Sigmoid colon (tissue), 7 donors: ENCODE data around the gene ZW10. TPM values are rescaled to one million over a fixed set of nuclear protein-coding genes. Genes with fewer than 3 reads are reported as not detected.

Experiments
- DNase-seq: peaks from one replicate; pipeline ENCODE4 v3.0.0-alpha.2; 2019
- H3K27ac ChIP-seq, 4 donors: fragments of 200-600 bp; sonication (generic); one replicate each; pipeline ENCODE4 v1.5.1; 2016 to 2019; ENCODE audit warnings: mild to moderate bottlenecking in 1 of 4
- H3K27me3 ChIP-seq, 3 donors: fragments of 200-600 bp; sonication (generic); one replicate each; pipeline ENCODE4 v1.5.1; 2019; ENCODE audit warnings: mild to moderate bottlenecking in 1 of 3
- H3K36me3 ChIP-seq, 4 donors: fragments of 200-600 bp; sonication (generic); one replicate each; pipeline ENCODE4 v1.5.1; 2016 to 2019
- H3K4me1 ChIP-seq, 4 donors: fragments of 200-600 bp; sonication (generic); one replicate each; pipeline ENCODE4 v1.5.1; 2017 to 2019
- H3K4me3 ChIP-seq, 4 donors: fragments of 200-600 bp; sonication (generic); one replicate each; pipeline ENCODE4 v1.5.1; 2017 to 2019; ENCODE audit warnings: mild to moderate bottlenecking in 2 of 4, moderate library complexity in 1 of 4
- H3K9me3 ChIP-seq, 4 donors: fragments of 200-600 bp in 3 of 4; sonication (generic) in 3 of 4; one replicate each; pipeline versions ENCODE4 v1.5.1 to v1.6.1; 2013 to 2019
- EP300 ChIP-seq, 4 donors: sonication (generic); formaldehyde crosslinking; IDR thresholded peaks; one replicate each; pipeline ENCODE4 v1.6.1; 2017; ENCODE audit warnings: antibody characterized with exemption in 4 of 4
- POLR2A ChIP-seq, 2 donors: fragments of 450-650 bp; IDR thresholded peaks; one replicate each; pipeline ENCODE4 v1.6.1; 2016; ENCODE audit warnings: antibody characterized with exemption in 2 of 2, mild to moderate bottlenecking in 2 of 2, moderate library complexity in 2 of 2
- POLR2AphosphoS5 ChIP-seq, 4 donors: sonication (generic); formaldehyde crosslinking; IDR thresholded peaks; one replicate each; pipeline ENCODE4 v1.6.1; 2017; ENCODE audit warnings: antibody characterized with exemption in 4 of 4
- WGBS, 2 donors: extraction: QIAGEN DNeasy Blood & Tissue Kit; methylation state at CpG; one replicate each; pipeline ENCODE4 v1.1.7; 2013; 5-methylcytosine and 5-hydroxymethylcytosine counted together
- intact Hi-C: fragments of 100-400 bp; cut with DNase I; formaldehyde crosslinking; loops from one replicate; pipeline ENCODE4 v1.15.1; 2023
- polyA plus RNA-seq, 3 donors: library from polyadenylated mRNA; stranded (reverse); fragments of 200-250 nt; gene quantifications; one replicate each; pipeline ENCODE4 v1.2.3, GENCODE V29; 2013
- total RNA-seq, 4 donors: library from RNA; depleted of rRNA; stranded (reverse); fragments of >200 nt; gene quantifications; one replicate each; pipeline ENCODE4 v1.1.0, GENCODE V29; 2016
- TF ChIP-seq, protein P1 (sequence below), 4 experiments: fragments of 450-650 bp in 3 of 4; fragments of 200-600 bp in 1 of 4; IDR thresholded peaks; one replicate each; pipeline ENCODE4 v1.5.1; 2016 to 2019; ENCODE audit warnings: antibody characterized with exemption in 4 of 4, mild to moderate bottlenecking in 3 of 4, moderate library complexity in 2 of 4
- donor health status: healthy with polysubstance abuse.
- donor health status: Bipolar disorder and iron deficiency.
- donor health status: healthy.

The ZW10 gene
- total and polyA plus RNA-seq, 7 donors, result 6.5 to 14.4 (median 9.8) TPM

- Histone ChIP-seq H3K4me1 (peaks cover 0 to 10% (median 9%) of the 10 kb centered on the region in 4 donors), H3K9me3 (no peaks in the 10 kb centered on the region), H3K27me3 (no peaks in the 10 kb centered on the region), H3K27ac (peak within 1 kb of the TSS in 1 of 4 donors; percentile 12), H3K4me3 (no peak within 1 kb of the TSS), H3K36me3 (no peaks in the 10 kb centered on the region)
- no peak for DNase-seq
- intact Hi-C loops, result loop anchor here (10.0 kb wide), 1 partner anchor 465 kb away; the partner anchor contains the start of gene TTC12
- TF ChIP-seq POLR2AphosphoS5 (IDR thresholded peaks at IDR 0.05) (no peak), EP300 (IDR thresholded peaks at IDR 0.05) (no peak), POLR2A (IDR thresholded peaks at IDR 0.05) (no peak)
- TF ChIP-seq, protein P1, sequence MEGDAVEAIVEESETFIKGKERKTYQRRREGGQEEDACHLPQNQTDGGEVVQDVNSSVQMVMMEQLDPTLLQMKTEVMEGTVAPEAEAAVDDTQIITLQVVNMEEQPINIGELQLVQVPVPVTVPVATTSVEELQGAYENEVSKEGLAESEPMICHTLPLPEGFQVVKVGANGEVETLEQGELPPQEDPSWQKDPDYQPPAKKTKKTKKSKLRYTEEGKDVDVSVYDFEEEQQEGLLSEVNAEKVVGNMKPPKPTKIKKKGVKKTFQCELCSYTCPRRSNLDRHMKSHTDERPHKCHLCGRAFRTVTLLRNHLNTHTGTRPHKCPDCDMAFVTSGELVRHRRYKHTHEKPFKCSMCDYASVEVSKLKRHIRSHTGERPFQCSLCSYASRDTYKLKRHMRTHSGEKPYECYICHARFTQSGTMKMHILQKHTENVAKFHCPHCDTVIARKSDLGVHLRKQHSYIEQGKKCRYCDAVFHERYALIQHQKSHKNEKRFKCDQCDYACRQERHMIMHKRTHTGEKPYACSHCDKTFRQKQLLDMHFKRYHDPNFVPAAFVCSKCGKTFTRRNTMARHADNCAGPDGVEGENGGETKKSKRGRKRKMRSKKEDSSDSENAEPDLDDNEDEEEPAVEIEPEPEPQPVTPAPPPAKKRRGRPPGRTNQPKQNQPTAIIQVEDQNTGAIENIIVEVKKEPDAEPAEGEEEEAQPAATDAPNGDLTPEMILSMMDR (IDR thresholded peaks at IDR 0.05), result no peak
- 71 to 87% methylated on average over 4 of the region's 4 CpGs for WGBS, 2 donors
Observed at GRCh38 chr11:113779496-113779895, 6.0 kb upstream of the ZW10 start, which contains the start of gene CLDN25. TSS of gene CLDN25 (plus strand) at chr11:113779796. CDS start at chr11:113779796, 0 bp downstream.

DNA sequence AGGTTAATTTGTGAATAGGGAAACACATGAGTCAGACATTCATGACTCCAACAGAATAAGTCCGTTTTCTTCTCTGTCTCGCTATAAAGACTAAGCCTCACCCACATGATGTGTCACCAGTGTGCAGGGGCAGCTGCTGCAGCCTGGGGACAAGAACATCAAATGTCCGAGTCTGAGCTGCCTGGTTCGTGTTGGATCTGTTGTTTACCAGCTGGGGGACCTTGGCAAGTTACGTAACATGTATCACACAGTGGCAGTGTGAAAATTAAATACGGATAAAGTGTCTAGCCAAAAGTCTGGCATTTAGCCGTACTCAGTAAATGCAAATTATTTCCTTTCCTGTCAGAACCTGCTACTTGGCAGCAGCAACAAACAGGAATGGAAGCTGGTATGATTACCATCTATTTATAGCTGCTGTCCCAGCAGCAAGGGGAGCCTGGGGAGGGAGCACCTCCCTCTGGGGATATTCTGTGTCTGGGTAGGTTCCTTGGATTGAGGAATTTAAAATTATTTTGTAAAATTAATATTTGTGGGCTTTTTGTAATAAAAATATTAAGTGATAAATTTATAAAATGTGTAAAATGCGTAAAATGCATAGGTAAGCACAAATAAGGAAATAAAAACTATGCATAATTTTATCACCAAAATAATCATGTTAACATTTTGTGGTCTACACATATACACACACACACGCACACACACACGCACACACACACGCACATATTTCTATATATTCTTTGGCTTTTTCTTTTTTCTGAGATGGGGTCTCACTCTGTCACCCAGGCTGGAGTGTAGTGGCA, 4.8 kb upstream of the ZW10 start:
- no peaks in the 10 kb centered on the region for H3K9me3 ChIP-seq
- intact Hi-C loops, result loop anchor here (10.0 kb wide), 1 partner anchor 464 kb away; the partner anchor contains the start of gene TTC12
- H3K36me3 ChIP-seq, result no peaks in the 10 kb centered on the region
- 40 to 58% methylated on average over 11 of the region's 11 CpGs for WGBS, 2 donors
- peak overlapping the region; percentile 12 to 47 (median 37) for H3K27ac ChIP-seq
- no peaks in the 10 kb centered on the region for H3K27me3 ChIP-seq
- no peak for DNase-seq
- TF ChIP-seq, protein P1 (IDR thresholded peaks at IDR 0.05), result no peak
- TF ChIP-seq POLR2A (IDR thresholded peaks at IDR 0.05) (no peak), POLR2AphosphoS5 (IDR thresholded peaks at IDR 0.05) (no peak), EP300 (IDR thresholded peaks at IDR 0.05) (no peak)
- H3K4me1 ChIP-seq, result peaks cover 0 to 10% (median 9%) of the 10 kb centered on the region in 4 donors
- H3K4me3 ChIP-seq, result no peak overlapping the region

GRCh38 chr11:113774174-113774503, 647 bp upstream of the ZW10 start:
- Histone ChIP-seq H3K27ac (peak overlapping the region; percentile 78 to 88 (median 86)), H3K4me1 (peaks cover 0 to 26% (median 23%) of the 10 kb centered on the region in 4 donors), H3K4me3 (peak overlapping the region; percentile 74 to 87 (median 80)), H3K36me3 (peaks cover 0 to 4% (median 0%) of the 10 kb centered on the region in 4 donors), H3K27me3 (no peaks in the 10 kb centered on the region), H3K9me3 (no peaks in the 10 kb centered on the region)
- TF ChIP-seq POLR2A (IDR thresholded peaks at IDR 0.05) (no peak), EP300 (IDR thresholded peaks at IDR 0.05) (no peak), POLR2AphosphoS5 (IDR thresholded peaks at IDR 0.05) (no peak)
- TF ChIP-seq, protein P1 (IDR thresholded peaks at IDR 0.05), result no peak
- DNase-seq, result no peak
- WGBS, 2 donors, result 0% methylated on average over 1 of the region's 1 CpG
- intact Hi-C loops, result loop anchor here (10.0 kb wide), 1 partner anchor 459 kb away; the partner anchor contains the start of gene TTC12

- peak overlapping the region; percentile 74 to 87 (median 80) for H3K4me3 ChIP-seq
- H3K27ac ChIP-seq, result peak overlapping the region; percentile 78 to 88 (median 86)
- peaks cover 0 to 16% (median 15%) of the 10 kb centered on the region in 4 donors for H3K4me1 ChIP-seq
- intact Hi-C loops, result loop anchor here (10.0 kb wide), 1 partner anchor 458 kb away; the partner anchor contains the start of gene TTC12
- WGBS, 2 donors, result 1% methylated on average over 10 of the region's 10 CpGs
- TF ChIP-seq POLR2AphosphoS5 (IDR thresholded peaks at IDR 0.05) (no peak), POLR2A (IDR thresholded peaks at IDR 0.05) (no peak), EP300 (IDR thresholded peaks at IDR 0.05) (no peak)
- TF ChIP-seq, protein P1 (IDR thresholded peaks at IDR 0.05), result no peak
- peak; percentile 72 for DNase-seq
- peaks cover 0 to 14% (median 3%) of the 10 kb centered on the region in 4 donors for H3K36me3 ChIP-seq
- no peaks in the 10 kb centered on the region for H3K9me3 ChIP-seq
- no peaks in the 10 kb centered on the region for H3K27me3 ChIP-seq
Observed at GRCh38 chr11:113773092-113773415, 438 bp downstream of the ZW10 start.
